Heart right ventricle (tissue), 16 donors: ENCODE data around the gene STMN3. TPM values are rescaled to one million over a fixed set of nuclear protein-coding genes. Genes with fewer than 3 reads are reported as not detected.

Source experiments
- ATAC-seq, 8 donors: fragments of 200-7000 bp; cut with Tn5 transposase; one replicate each; pipeline ENCODE4 v1.9.1; 2020; ENCODE audit warnings: mild to moderate bottlenecking in 8 of 8, moderate library complexity in 8 of 8, moderate number of reproducible peaks in 1 of 8
- DNase-seq, 2 donors: peaks; one replicate each; pipeline ENCODE4 v3.0.0-alpha.2; 2020
- H3K27ac ChIP-seq, 10 donors: fragments of 200-600 bp; sonication (generic) in 2 of 10; one replicate each; pipeline versions ENCODE4 v1.5.0 to v1.8.0; 2020 to 2022; ENCODE audit warnings: mild to moderate bottlenecking in 3 of 10
- H3K27me3 ChIP-seq, 7 donors: fragments of 200-600 bp; one replicate each; pipeline ENCODE4 v1.8.0; 2021 to 2022; ENCODE audit warnings: mild to moderate bottlenecking in 2 of 7
- H3K36me3 ChIP-seq, 9 donors: fragments of 200-600 bp; sonication (generic) in 1 of 9; one replicate each; pipeline versions ENCODE4 v1.5.0 to v1.8.0; 2020 to 2022; ENCODE audit warnings: mild to moderate bottlenecking in 2 of 9
- H3K4me1 ChIP-seq, 9 donors: fragments of 200-600 bp; sonication (generic) in 1 of 9; one replicate each; pipeline versions ENCODE4 v1.5.0 to v1.8.0; 2020 to 2022; ENCODE audit warnings: mild to moderate bottlenecking in 4 of 9
- H3K4me3 ChIP-seq, 10 donors: fragments of 200-600 bp; sonication (generic) in 2 of 10; one replicate each; pipeline versions ENCODE4 v1.5.0 to v1.8.0; 2020 to 2022; ENCODE audit warnings: mild to moderate bottlenecking in 7 of 10, moderate library complexity in 2 of 10
- H3K9me3 ChIP-seq, 11 donors: fragments of 200-600 bp in 10 of 11; sonication (generic) in 2 of 11; one replicate each; pipeline versions ENCODE4 v1.5.0 to v1.8.0; 2013 to 2022; ENCODE audit warnings: mild to moderate bottlenecking in 2 of 11, control low read depth in 1 of 11, moderate library complexity in 1 of 11
- WGBS, 2 donors: extraction: QIAGEN DNeasy Blood & Tissue Kit; methylation state at CpG; one replicate each; pipeline ENCODE4 v1.1.7; 2013; ENCODE audit warnings: inconsistent platforms in 1 of 2; 5-methylcytosine and 5-hydroxymethylcytosine counted together
- intact Hi-C, 10 donors: fragments of 100-400 bp; cut with DNase I; formaldehyde crosslinking; loops; one replicate each; pipeline versions ENCODE4 v1.11.1 to v1.14.2; 2022
- polyA plus RNA-seq, 2 donors: library from polyadenylated mRNA; stranded (reverse); fragments of 200-250 nt; gene quantifications; one replicate each; pipeline ENCODE4 v1.2.3, GENCODE V29; 2013
- total RNA-seq, 10 donors: library from RNA; stranded (reverse); fragmentation: NEBNext Ultra II Directional in 3 of 10; extraction: Animal tissue kit (Norgen Biotek cat#: 25700) in 3 of 10; gene quantifications; one replicate each; pipeline versions ENCODE4 v1.2.1 to v1.2.4, GENCODE V29; 2021 to 2023
- TF ChIP-seq, protein P1 (sequence below), 9 donors: fragments of 200-600 bp; sonication (generic) in 2 of 9; IDR thresholded peaks; one replicate each; pipeline versions ENCODE4 v1.5.0 to v1.8.0; 2021 to 2022; ENCODE audit warnings: antibody characterized with exemption in 9 of 9, mild to moderate bottlenecking in 5 of 9, moderate library complexity in 1 of 9
- donor health status: Arrhythmogenic right ventricular cardiomyopathy.
- donor health status: ischemic (EF 13 %, LVEDD 7.1; RV severe dilation, severe dysfunction).
- donor health status: healthy with polysubstance abuse.
- donor health status: DM: no; HTN: yes; CAD: no.
- donor health status: DM: no; HTN: no; CAD: no.
- donor health status: ischemic (EF 25% LVEDD 6.9; RV normal size, moderate dysfunction).
- donor health status: ischemic (EF 25% LVEDD 5.7; RV mildly dilated, moderate dysfunction).
- donor health status: healthy.
- donor health status: DM: yes; HTN: yes; CAD: no.
- donor health status: Ischemic cardiomyopathy.
- donor health status: ischemic (EF 35%, LVEDD 5.7; RV mildly dilated, moderate dysfunction).
- donor health status: nonischemic (EF 11% LVEDD 7.7; RV severe dilation, severe dysfunction).
- donor health status: DM: yes; HTN: yes; CAD: no.
- donor health status: PGD.
- donor health status: ischemic (EF 29% LVEDD 5.4; RV normal size, mild dysfunction).
- donor health status: nonischemic (EF 23%, LVEDD 6.1; RV moderate dilation, normal function).

The STMN3 gene
- total and polyA plus RNA-seq, 12 donors = 1.7 to 9.9 (median 3.9) TPM

DNA sequence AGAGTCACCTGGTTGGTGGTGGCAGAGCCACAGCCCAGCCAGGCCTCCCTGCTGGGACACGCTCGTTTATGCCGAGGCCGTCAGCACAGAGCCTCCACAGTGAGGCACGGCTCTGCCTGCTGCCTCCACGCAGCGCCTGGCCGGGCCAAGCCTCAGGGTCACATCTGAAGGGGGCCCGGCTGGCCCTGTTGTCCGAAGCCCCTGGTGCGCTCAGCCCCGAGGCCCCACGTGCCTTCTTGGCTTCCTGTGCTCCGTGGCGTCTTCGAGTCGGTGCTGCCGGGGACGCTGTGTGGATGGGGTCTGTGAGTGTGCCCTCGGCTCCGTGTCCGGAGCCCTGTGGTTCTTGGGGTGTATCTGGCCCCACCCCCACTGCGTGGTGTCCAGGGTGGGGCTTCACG, 32.9 kb upstream of the STMN3 start:
- Histone ChIP-seq H3K36me3 (peaks cover 0 to 6% (median 0%) of the 10 kb centered on the region in 9 donors), H3K27me3 (no peaks in the 10 kb centered on the region), H3K9me3 (no peaks in the 10 kb centered on the region), H3K4me3 (peak overlapping the region in 5 of 10 donors; percentile 8 to 25 (median 19)), H3K27ac (peak overlapping the region; percentile 79 to 96 (median 93)), H3K4me1 (peaks cover 33 to 72% (median 61%) of the 10 kb centered on the region in 9 donors)
- ATAC-seq = no peak
- TF ChIP-seq, protein P1, sequence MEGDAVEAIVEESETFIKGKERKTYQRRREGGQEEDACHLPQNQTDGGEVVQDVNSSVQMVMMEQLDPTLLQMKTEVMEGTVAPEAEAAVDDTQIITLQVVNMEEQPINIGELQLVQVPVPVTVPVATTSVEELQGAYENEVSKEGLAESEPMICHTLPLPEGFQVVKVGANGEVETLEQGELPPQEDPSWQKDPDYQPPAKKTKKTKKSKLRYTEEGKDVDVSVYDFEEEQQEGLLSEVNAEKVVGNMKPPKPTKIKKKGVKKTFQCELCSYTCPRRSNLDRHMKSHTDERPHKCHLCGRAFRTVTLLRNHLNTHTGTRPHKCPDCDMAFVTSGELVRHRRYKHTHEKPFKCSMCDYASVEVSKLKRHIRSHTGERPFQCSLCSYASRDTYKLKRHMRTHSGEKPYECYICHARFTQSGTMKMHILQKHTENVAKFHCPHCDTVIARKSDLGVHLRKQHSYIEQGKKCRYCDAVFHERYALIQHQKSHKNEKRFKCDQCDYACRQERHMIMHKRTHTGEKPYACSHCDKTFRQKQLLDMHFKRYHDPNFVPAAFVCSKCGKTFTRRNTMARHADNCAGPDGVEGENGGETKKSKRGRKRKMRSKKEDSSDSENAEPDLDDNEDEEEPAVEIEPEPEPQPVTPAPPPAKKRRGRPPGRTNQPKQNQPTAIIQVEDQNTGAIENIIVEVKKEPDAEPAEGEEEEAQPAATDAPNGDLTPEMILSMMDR (IDR thresholded peaks at IDR 0.05) = no peak
- no peak for DNase-seq
- 82 to 86% methylated on average over 24 of the region's 24 CpGs for WGBS, 2 donors
- intact Hi-C loops = loop anchor here in 1 of 10 donors (5.0 kb wide), 1 partner anchor 366 kb away; no protein-coding TSS in a partner anchor

DNA sequence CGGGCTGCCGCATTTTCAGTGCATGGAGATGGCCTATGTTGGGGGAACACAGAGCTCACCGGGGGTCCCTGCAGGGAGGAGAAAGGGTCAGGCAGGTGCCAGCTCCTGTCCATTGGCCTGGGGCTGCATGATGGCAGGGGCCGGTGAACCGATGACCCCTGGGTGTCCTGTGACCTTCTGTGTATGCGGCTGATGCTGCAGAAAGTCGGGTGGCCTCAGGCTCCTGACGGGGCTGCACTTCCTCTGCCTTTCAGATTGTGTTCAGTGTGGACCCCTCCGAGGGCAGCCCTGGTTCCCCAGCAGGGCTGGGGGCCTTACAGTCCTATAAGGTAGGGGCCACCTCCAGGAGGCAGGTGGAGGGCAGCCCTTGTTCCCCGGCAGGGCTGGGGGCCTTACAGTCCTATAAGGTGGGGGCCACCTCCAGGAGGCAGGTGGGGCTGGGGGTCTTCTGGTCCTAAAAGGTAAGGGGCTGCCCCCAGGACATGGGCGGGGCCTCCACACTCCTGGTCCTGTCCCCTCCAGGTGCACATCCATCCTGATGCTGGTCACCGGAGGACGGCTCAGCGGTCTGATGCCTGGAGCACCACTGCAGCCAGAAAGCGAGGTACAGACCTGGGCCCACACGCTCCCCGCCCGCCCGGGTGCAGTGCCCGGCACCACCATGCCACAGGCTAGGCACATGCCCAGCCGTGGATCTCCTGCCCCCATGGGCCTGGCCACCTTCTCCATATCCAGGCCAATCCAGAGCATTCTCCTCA, 32.2 kb upstream of the STMN3 start:
- no peaks in the 10 kb centered on the region for H3K9me3 ChIP-seq
- ATAC-seq (no peak), DNase-seq (no peak)
- intact Hi-C loops = loop anchor here in 1 of 10 donors (5.0 kb wide), 1 partner anchor 367 kb away; no protein-coding TSS in a partner anchor
- H3K27me3 ChIP-seq = no peaks in the 10 kb centered on the region
- peak overlapping the region; percentile 79 to 96 (median 93) for H3K27ac ChIP-seq
- H3K36me3 ChIP-seq = peaks cover 0 to 13% (median 0%) of the 10 kb centered on the region in 9 donors
- TF ChIP-seq, protein P1 (IDR thresholded peaks at IDR 0.05) = no peak
- 93% methylated on average over 21 of the region's 21 CpGs for WGBS, 2 donors
- peaks cover 33 to 72% (median 61%) of the 10 kb centered on the region in 9 donors for H3K4me1 ChIP-seq
- no peak overlapping the region for H3K4me3 ChIP-seq

DNA sequence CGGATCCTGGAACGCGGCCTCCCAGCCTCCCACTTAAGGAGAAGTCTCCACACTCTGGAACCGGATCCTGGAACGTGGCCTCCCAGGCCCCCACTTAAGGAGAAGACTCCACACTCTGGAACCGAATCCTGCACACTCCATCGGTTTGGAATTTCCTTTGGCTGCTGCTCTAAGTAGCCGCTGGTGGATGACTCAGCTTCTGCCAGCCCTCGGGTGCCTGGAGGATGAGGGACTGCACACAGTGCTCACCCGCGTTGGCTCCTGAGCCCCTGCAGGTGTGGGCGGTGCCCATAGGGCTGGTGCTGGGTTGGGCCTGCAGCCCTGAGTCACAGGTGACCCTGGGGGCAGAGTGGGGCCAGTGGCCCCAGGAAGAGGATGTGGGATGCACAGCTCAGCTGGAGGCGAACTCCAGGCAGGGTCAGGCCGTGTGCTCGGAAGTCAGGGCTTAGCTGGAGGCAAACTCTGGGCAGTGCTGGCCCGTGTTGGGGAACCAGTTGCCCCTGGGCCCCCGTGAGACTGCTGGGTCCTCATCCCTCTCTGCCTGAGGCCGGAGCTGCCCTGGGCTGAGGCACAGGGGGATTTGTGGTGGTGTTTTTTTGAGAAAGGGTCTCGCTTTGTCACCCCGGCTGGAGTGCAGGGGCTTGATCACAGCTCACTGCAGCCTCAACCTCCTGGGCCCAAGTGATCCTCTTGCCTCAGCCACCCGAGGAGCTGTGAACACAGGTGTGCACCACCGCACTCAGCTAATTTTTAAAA, 29.3 kb upstream of the STMN3 start:
- TF ChIP-seq, protein P1 (IDR thresholded peaks at IDR 0.05) = no peak
- Histone ChIP-seq H3K27ac (peak overlapping the region; percentile 76 to 93 (median 82)), H3K9me3 (no peaks in the 10 kb centered on the region), H3K4me3 (no peak overlapping the region), H3K4me1 (peaks cover 22 to 54% (median 45%) of the 10 kb centered on the region in 9 donors), H3K27me3 (no peaks in the 10 kb centered on the region), H3K36me3 (peaks cover 0 to 28% (median 3%) of the 10 kb centered on the region in 9 donors)
- intact Hi-C loops = no loop called here
- ATAC-seq (peak; percentile 44 to 71 (median 64)), DNase-seq (peak; percentile 63 to 80)
- WGBS, 2 donors = 56 to 64% methylated on average over 22 of the region's 22 CpGs

DNA sequence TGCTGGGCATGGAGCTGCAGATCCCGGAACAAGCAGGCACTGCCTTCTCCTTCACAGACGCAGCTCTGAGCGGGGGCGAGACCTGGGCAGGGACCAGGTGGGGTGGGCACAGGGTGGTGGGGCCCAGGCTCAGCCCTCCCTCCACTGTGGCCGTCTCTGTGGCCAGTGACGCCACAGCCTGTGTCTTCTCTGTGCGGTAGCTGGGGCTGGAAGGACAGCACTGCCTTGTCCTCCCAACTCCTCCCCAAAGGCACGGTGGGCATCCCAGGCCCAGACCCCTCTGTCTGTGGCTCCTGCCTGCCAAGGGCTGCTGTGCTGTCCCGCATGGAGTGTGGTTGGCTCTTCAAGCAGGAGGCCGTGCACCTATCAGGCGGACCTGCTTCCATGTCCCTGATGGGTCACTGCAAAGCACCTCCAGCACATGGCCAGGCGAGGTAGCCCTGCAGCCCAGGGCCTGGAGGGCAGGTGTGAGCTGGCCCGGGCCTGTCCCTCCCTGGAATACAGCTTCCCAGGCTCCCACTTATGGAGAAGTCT, 28.5 kb upstream of the STMN3 start:
- peaks cover 17 to 45% (median 36%) of the 10 kb centered on the region in 9 donors for H3K4me1 ChIP-seq
- no peak overlapping the region for H3K4me3 ChIP-seq
- WGBS, 2 donors = 96 to 97% methylated on average over 13 of the region's 13 CpGs
- H3K27me3 ChIP-seq = no peaks in the 10 kb centered on the region
- peaks cover 0 to 36% (median 7%) of the 10 kb centered on the region in 9 donors for H3K36me3 ChIP-seq
- TF ChIP-seq, protein P1 (IDR thresholded peaks at IDR 0.05) = no peak
- no peak for ATAC-seq
- peak overlapping the region; percentile 76 to 93 (median 82) for H3K27ac ChIP-seq
- DNase-seq = no peak
- no peaks in the 10 kb centered on the region for H3K9me3 ChIP-seq
- intact Hi-C loops = no loop called here
